Astrocyte of the cerebellum (primary cell): ENCODE measurements around the gene NARS2.
"Not testable (repeated sequence)": the region's sequence is repeated elsewhere in the genome, so short reads cannot be mapped to it uniquely, and the experiment has no call there.

Experiments used
- DNase-seq: peaks from one replicate; pipeline ENCODE4 v3.0.0-alpha.2; 2011; ENCODE audit warnings: low read depth
- H3K4me3 ChIP-seq: 2 replicates; pipeline ENCODE4 v1.5.1; 2011; ENCODE audit warnings: mild to moderate bottlenecking, low read depth, low read length, moderate library complexity
- in situ Hi-C: cut with HindIII; loops from 2 replicates; pipeline ENCODE4 v1.10.0; 2017; ENCODE audit warnings: low sequenced_read_pairs
- TF ChIP-seq, protein P1 (sequence below): IDR thresholded peaks from 2 replicates; pipeline ENCODE4 v1.5.1; 2012; ENCODE audit warnings: low read length, low read depth, moderate library complexity, mild to moderate bottlenecking; ENCODE audit errors: missing control alignments

The NARS2 gene

DNA sequence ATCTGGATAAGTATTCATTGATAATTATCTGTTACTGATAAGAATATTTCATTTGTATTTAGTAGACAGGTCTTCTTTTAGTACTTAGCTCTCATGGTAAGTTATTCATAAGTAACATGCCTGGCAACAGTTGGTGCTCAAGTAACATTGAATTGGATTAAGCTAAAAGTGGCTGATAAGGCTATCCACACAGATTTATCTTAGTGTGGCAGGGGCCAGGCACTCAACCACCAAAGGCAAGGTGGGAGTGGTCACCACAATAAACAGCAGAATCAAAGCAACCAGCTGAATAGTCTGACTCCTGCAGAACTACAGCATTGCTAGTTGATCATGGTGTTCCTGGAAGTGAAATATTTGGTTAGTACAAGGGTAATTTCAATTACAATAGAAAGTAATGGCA is 33.0 kb upstream of the NARS2 start:
- H3K4me3 ChIP-seq: no peak overlapping the region
- TF ChIP-seq, protein P1, sequence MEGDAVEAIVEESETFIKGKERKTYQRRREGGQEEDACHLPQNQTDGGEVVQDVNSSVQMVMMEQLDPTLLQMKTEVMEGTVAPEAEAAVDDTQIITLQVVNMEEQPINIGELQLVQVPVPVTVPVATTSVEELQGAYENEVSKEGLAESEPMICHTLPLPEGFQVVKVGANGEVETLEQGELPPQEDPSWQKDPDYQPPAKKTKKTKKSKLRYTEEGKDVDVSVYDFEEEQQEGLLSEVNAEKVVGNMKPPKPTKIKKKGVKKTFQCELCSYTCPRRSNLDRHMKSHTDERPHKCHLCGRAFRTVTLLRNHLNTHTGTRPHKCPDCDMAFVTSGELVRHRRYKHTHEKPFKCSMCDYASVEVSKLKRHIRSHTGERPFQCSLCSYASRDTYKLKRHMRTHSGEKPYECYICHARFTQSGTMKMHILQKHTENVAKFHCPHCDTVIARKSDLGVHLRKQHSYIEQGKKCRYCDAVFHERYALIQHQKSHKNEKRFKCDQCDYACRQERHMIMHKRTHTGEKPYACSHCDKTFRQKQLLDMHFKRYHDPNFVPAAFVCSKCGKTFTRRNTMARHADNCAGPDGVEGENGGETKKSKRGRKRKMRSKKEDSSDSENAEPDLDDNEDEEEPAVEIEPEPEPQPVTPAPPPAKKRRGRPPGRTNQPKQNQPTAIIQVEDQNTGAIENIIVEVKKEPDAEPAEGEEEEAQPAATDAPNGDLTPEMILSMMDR: no peak

GRCh38 chr11:78606667-78607066 is 32.0 kb upstream of the NARS2 start:
- no peak overlapping the region for H3K4me3 ChIP-seq
- TF ChIP-seq, protein P1: no peak
- no peak for DNase-seq
- in situ Hi-C loops: no loop called here

More for the DNA sequence above, 33.0 kb upstream of the NARS2 start:
- no peak for DNase-seq
- in situ Hi-C loops: no loop called here

GRCh38 chr11:78605296-78605695 is 30.6 kb upstream of the NARS2 start:
- no peak overlapping the region for H3K4me3 ChIP-seq
- in situ Hi-C loops: no loop called here
- no peak for DNase-seq
- TF ChIP-seq, protein P1: no peak

- TF ChIP-seq, protein P1: no peak
- no peak for DNase-seq
- no peak overlapping the region for H3K4me3 ChIP-seq
- in situ Hi-C loops: no loop called here
These were observed 29.1 kb upstream of the NARS2 start for GRCh38 chr11:78603792-78604191.

GRCh38 chr11:78602771-78603170 is 28.1 kb upstream of the NARS2 start:
- in situ Hi-C loops, H3K4me3 ChIP-seq, DNase-seq: not testable (repeated sequence)

GRCh38 chr11:78601066-78601465 is 26.4 kb upstream of the NARS2 start:
- in situ Hi-C loops, H3K4me3 ChIP-seq, DNase-seq: not testable (repeated sequence)

DNA sequence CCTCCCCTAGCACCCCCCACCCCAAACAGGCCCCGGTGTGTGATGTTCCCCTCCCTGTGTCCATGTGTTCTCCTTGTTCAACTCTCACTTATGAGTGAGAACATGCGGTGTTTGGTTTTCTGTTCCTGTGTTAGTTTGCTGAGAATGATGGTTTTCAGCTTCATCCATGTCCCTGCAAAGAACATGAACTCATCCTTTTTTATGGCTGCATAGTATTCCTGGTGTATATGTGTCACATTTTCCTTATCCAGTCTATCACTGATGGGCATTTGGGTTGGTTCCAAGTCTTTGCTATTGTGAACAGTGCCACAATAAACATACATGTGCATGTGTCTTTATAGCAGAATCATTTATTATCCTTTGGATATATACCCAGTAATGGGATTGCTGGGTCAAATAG is 22.9 kb upstream of the NARS2 start:
- DNase-seq, in situ Hi-C loops, H3K4me3 ChIP-seq: not testable (repeated sequence)

- TF ChIP-seq, protein P1: no peak
These were observed 20.9 kb upstream of the NARS2 start for GRCh38 chr11:78595436-78596130.

More at GRCh38 chr11:78595436-78596130, 20.9 kb upstream of the NARS2 start:
- no peak overlapping the region for H3K4me3 ChIP-seq
- in situ Hi-C loops: no loop called here
- DNase-seq: no peak
